ENCODE data around the gene TNIP3. TPM values are rescaled to one million over a fixed set of nuclear protein-coding genes. Genes with fewer than 3 reads are reported as not detected.

Gene TNIP3
- total RNA-seq, 1 donor from 2014 or later, result 0.14 TPM

- Histone ChIP-seq H3K9me3 (ENCODE audit: insufficient read depth, low read depth, low read length) (no peaks in the 10 kb centered on the region), H3K79me2 (ENCODE audit: insufficient read depth, low read length) (no peaks in the 10 kb centered on the region), H3K36me3 (ENCODE audit: insufficient read depth, low read length) (no peaks in the 10 kb centered on the region), H3K9ac (ENCODE audit: low read length) (no peak overlapping the region), H3K4me3 (ENCODE audit: insufficient read depth, low read depth, low read length) (no peak overlapping the region), H2AFZ (ENCODE audit: low read depth, low read length) (no peak overlapping the region), H3K27me3 (ENCODE audit: insufficient read depth, low read length) (no peaks in the 10 kb centered on the region), H3K4me2 (ENCODE audit: low read length) (peak overlapping the region; percentile 39), H3K4me1 (ENCODE audit: insufficient read depth, low read length) (no peaks in the 10 kb centered on the region), H3K27ac (ENCODE audit: low read depth, low read length) (no peak overlapping the region), H4K20me1 (ENCODE audit: insufficient read depth, low read length) (no peaks in the 10 kb centered on the region)
- TF ChIP-seq EZH2 (IDR thresholded peaks at IDR 0.05; ENCODE audit: insufficient read depth, low read length) (no peak), CTCF (IDR thresholded peaks at IDR 0.05; ENCODE audit: insufficient read depth, low read depth, low read length) (no peak)
- Mint-ChIP-seq H3K4me1 (ENCODE audit: low read depth, unreplicated experiment) (peaks cover 5% of the 10 kb centered on the region), H3K27ac (ENCODE audit: unreplicated experiment) (no peak overlapping the region), H3K27me3 (ENCODE audit: low read depth, unreplicated experiment) (peaks cover 2% of the 10 kb centered on the region), H3K36me3 (ENCODE audit: low read depth, unreplicated experiment) (no peaks in the 10 kb centered on the region), H3K4me3 (ENCODE audit: unreplicated experiment) (no peak overlapping the region), H3K9me3 (ENCODE audit: unreplicated experiment) (no peaks in the 10 kb centered on the region)
- FAIRE-seq, result no peak
- peak; percentile 31 for DNase-seq (ENCODE audit: low read depth)
Observed at GRCh38 chr4:121182296-121182695, 18.2 kb upstream of the TNIP3 start.

DNA sequence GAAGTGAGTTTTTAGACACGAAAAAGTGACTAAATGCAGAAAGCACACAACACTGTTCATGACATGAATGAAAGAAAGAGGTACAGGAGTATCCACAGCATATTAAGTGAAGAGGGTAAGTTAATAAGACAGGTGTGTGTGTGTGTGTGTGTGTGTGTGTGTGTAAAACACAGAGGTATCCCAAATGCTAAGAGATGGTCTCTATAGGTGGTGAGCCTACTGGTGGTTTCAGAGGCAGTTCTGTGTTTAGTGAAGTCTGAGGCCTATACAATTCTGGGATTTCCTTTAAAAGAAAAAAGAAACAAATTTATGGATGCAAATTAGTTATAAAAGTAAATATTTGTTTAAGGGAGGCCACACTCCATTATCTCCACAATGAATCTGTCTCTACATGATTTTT lies 17.4 kb upstream of the TNIP3 start:
- H3K27me3 ChIP-seq (ENCODE audit: insufficient read depth, low read length), result no peaks in the 10 kb centered on the region
- Mint-ChIP-seq H3K27ac (ENCODE audit: unreplicated experiment) (no peak overlapping the region), H3K4me1 (ENCODE audit: low read depth, unreplicated experiment) (peaks cover 5% of the 10 kb centered on the region), H3K4me3 (ENCODE audit: unreplicated experiment) (no peak overlapping the region), H3K27me3 (ENCODE audit: low read depth, unreplicated experiment) (peaks cover 2% of the 10 kb centered on the region), H3K36me3 (ENCODE audit: low read depth, unreplicated experiment) (no peaks in the 10 kb centered on the region), H3K9me3 (ENCODE audit: unreplicated experiment) (no peaks in the 10 kb centered on the region)
- H3K9me3 ChIP-seq (ENCODE audit: insufficient read depth, low read depth, low read length), result no peaks in the 10 kb centered on the region
- no peak overlapping the region for H3K9ac ChIP-seq (ENCODE audit: low read length)
- no peak overlapping the region for H3K27ac ChIP-seq (ENCODE audit: low read depth, low read length)
- H3K79me2 ChIP-seq (ENCODE audit: insufficient read depth, low read length), result no peaks in the 10 kb centered on the region
- H3K4me2 ChIP-seq (ENCODE audit: low read length), result no peak overlapping the region
- no peak overlapping the region for H2AFZ ChIP-seq (ENCODE audit: low read depth, low read length)
- DNase-seq (ENCODE audit: low read depth), result no peak
- H3K4me3 ChIP-seq (ENCODE audit: insufficient read depth, low read depth, low read length), result no peak overlapping the region
- TF ChIP-seq EZH2 (IDR thresholded peaks at IDR 0.05; ENCODE audit: insufficient read depth, low read length), result no peak
- no peak for TF ChIP-seq CTCF (IDR thresholded peaks at IDR 0.05; ENCODE audit: insufficient read depth, low read depth, low read length)
- no peaks in the 10 kb centered on the region for H3K4me1 ChIP-seq (ENCODE audit: insufficient read depth, low read length)
- H4K20me1 ChIP-seq (ENCODE audit: insufficient read depth, low read length), result no peaks in the 10 kb centered on the region
- no peaks in the 10 kb centered on the region for H3K36me3 ChIP-seq (ENCODE audit: insufficient read depth, low read length)
- no peak for FAIRE-seq

GRCh38 chr4:121180558-121180957 lies 16.4 kb upstream of the TNIP3 start:
- Mint-ChIP-seq H3K4me1 (ENCODE audit: low read depth, unreplicated experiment) (peaks cover 5% of the 10 kb centered on the region), H3K4me3 (ENCODE audit: unreplicated experiment) (no peak overlapping the region), H3K27ac (ENCODE audit: unreplicated experiment) (no peak overlapping the region), H3K36me3 (ENCODE audit: low read depth, unreplicated experiment) (no peaks in the 10 kb centered on the region), H3K27me3 (ENCODE audit: low read depth, unreplicated experiment) (peaks cover 2% of the 10 kb centered on the region), H3K9me3 (ENCODE audit: unreplicated experiment) (no peaks in the 10 kb centered on the region)
- Histone ChIP-seq H2AFZ (ENCODE audit: low read depth, low read length) (no peak overlapping the region), H3K4me3 (ENCODE audit: insufficient read depth, low read depth, low read length) (no peak overlapping the region), H3K27me3 (ENCODE audit: insufficient read depth, low read length) (no peaks in the 10 kb centered on the region), H4K20me1 (ENCODE audit: insufficient read depth, low read length) (no peaks in the 10 kb centered on the region), H3K27ac (ENCODE audit: low read depth, low read length) (no peak overlapping the region), H3K9ac (ENCODE audit: low read length) (no peak overlapping the region), H3K36me3 (ENCODE audit: insufficient read depth, low read length) (no peaks in the 10 kb centered on the region), H3K9me3 (ENCODE audit: insufficient read depth, low read depth, low read length) (no peaks in the 10 kb centered on the region), H3K4me2 (ENCODE audit: low read length) (no peak overlapping the region), H3K79me2 (ENCODE audit: insufficient read depth, low read length) (no peaks in the 10 kb centered on the region), H3K4me1 (ENCODE audit: insufficient read depth, low read length) (no peaks in the 10 kb centered on the region)
- FAIRE-seq (no peak), DNase-seq (ENCODE audit: low read depth) (no peak)
- TF ChIP-seq CTCF (IDR thresholded peaks at IDR 0.05; ENCODE audit: insufficient read depth, low read depth, low read length) (no peak), EZH2 (IDR thresholded peaks at IDR 0.05; ENCODE audit: insufficient read depth, low read length) (no peak)
